Measurements from ENCODE around the gene TYW1B. TPM values are rescaled to one million over a fixed set of nuclear protein-coding genes. Genes with fewer than 3 reads are reported as not detected.
"Not testable (repeated sequence)": the region's sequence is repeated elsewhere in the genome, so short reads cannot be mapped to it uniquely, and the experiment has no call there.

The TYW1B gene
- total RNA-seq, 1 donor from 2014 or later = 5.7 TPM

DNA sequence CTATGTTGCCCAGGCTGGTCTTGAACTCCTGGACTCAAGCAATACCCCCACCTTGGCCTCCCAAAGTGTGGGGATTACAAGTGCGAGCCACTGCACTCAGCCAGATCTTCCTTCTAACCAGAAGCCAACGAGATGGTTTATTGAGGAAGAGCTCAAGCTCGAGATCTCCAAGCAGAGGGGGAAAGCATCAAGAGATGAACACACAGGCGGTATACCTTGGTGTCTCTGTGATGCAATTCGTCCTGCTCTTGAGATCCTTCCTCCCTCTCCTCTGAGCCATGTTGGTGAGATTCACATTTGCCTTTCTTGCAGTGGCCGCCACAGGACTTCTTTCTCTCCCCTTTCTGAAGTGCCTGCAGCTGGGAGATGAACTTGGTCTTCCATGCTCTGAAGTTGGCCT, 21.1 kb downstream of the TYW1B start:
- not testable (repeated sequence) for DNase-seq (ENCODE audit: low spot score, unreplicated experiment); H3K9me3 Mint-ChIP-seq (ENCODE audit: low read depth); H3K27me3 Mint-ChIP-seq; H3K27ac Mint-ChIP-seq; H3K4me3 Mint-ChIP-seq (ENCODE audit: low read depth); H3K4me1 Mint-ChIP-seq (ENCODE audit: low read depth)
- peaks cover 12% of the 10 kb centered on the region for H3K36me3 Mint-ChIP-seq (ENCODE audit: insufficient read depth)

DNA sequence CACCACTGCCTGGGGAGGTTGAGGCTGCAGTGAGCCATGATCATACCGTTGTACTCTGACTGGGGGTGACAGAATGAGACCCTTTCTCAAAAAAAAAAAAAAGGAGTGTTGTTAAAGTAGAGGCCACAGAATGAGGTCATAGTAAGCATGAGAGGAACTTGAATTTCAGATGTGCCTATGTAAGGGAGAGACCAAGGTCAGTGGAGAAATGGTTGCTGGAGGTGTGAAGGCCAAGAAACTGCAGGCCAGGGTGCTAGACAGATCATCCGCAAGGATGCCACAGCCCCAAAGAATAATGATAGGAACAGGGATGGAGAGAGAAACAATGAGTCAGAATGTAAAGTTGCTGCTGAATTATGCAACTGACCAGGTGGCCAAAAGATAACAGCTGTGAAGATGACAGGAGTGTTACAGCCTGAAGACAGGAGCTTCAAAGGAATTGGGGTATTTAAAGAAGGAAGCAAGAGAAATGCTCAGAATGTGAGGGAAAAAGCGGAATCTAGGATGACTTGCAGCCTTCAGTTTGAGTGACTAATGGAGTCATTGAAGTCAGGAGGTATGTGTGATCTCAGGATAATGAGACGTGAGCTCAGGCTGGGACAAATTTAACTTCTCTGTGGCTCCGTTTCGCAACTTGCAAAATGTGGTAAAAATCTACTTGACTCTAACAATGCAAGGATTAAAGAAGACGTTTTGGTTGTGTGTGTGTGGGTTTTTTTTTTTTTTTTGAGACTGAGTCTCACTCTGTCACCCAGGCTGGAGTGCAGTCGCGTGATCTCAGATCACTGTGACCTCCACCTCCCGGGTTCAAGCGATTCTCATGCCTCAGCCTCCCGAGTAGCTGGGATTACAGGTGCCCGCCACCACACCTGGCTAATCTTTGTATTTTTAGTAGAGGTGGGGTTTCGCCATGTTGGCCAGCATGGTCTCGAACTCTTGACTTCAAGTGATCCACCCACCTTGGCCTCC, 22.2 kb downstream of the TYW1B start:
- Mint-ChIP-seq H3K36me3 (ENCODE audit: insufficient read depth) (peaks cover 13% of the 10 kb centered on the region), H3K4me1 (ENCODE audit: low read depth) (no peaks in the 10 kb centered on the region), H3K4me3 (ENCODE audit: low read depth) (no peak overlapping the region), H3K27me3 (no peaks in the 10 kb centered on the region), H3K9me3 (ENCODE audit: low read depth) (no peaks in the 10 kb centered on the region), H3K27ac (no peak overlapping the region)
- no peak for DNase-seq (ENCODE audit: low spot score, unreplicated experiment)
- TF ChIP-seq, protein P1, sequence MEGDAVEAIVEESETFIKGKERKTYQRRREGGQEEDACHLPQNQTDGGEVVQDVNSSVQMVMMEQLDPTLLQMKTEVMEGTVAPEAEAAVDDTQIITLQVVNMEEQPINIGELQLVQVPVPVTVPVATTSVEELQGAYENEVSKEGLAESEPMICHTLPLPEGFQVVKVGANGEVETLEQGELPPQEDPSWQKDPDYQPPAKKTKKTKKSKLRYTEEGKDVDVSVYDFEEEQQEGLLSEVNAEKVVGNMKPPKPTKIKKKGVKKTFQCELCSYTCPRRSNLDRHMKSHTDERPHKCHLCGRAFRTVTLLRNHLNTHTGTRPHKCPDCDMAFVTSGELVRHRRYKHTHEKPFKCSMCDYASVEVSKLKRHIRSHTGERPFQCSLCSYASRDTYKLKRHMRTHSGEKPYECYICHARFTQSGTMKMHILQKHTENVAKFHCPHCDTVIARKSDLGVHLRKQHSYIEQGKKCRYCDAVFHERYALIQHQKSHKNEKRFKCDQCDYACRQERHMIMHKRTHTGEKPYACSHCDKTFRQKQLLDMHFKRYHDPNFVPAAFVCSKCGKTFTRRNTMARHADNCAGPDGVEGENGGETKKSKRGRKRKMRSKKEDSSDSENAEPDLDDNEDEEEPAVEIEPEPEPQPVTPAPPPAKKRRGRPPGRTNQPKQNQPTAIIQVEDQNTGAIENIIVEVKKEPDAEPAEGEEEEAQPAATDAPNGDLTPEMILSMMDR (IDR thresholded peaks at IDR 0.05; ENCODE audit: unreplicated experiment) = no peak

DNA sequence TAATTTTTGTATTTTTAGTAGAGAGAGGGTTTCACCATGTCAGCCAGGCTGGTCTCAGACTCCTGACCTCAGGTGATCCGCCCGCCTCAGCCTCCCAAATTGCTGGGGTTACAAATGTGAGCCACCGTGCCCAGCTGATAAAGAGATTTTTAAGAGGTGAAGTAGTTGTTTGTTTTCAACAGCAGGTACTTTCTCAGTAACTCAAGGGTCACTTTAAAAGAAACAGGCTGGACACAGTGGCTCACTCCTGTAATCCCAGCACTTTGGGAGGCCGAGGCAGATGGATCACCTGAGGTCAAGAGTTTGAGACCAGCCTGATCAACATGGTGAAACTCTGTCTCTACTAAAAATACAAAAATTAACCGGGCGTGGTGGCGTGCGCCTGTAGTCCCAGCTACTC, 24.2 kb downstream of the TYW1B start:
- peaks cover 13% of the 10 kb centered on the region for H3K36me3 Mint-ChIP-seq (ENCODE audit: insufficient read depth)
- not testable (repeated sequence) for DNase-seq (ENCODE audit: low spot score, unreplicated experiment); H3K4me1 Mint-ChIP-seq (ENCODE audit: low read depth); H3K4me3 Mint-ChIP-seq (ENCODE audit: low read depth); H3K27ac Mint-ChIP-seq; H3K9me3 Mint-ChIP-seq (ENCODE audit: low read depth); H3K27me3 Mint-ChIP-seq

DNA sequence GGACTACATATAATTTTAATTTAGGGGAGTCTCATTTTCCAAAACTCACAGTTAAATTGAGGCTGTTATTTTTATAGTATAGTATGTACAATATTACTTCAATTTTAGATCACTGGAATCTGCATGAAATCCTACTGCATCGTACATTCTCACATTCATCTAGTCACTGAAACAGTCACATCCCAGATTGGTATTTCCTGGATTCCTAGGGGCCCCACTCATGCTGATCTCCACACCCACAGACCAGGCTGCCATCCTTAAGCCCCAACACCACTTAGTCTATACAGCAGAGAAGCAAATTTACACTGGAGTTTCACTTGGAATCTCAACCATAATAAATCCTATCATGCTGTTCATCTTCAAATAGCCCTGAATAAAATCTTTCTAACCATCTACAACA, 26.4 kb downstream of the TYW1B start:
- not testable (repeated sequence) for H3K9me3 Mint-ChIP-seq (ENCODE audit: low read depth); DNase-seq (ENCODE audit: low spot score, unreplicated experiment); H3K4me1 Mint-ChIP-seq (ENCODE audit: low read depth); H3K27me3 Mint-ChIP-seq; H3K27ac Mint-ChIP-seq; H3K4me3 Mint-ChIP-seq (ENCODE audit: low read depth)
- peaks cover 20% of the 10 kb centered on the region for H3K36me3 Mint-ChIP-seq (ENCODE audit: insufficient read depth)

DNA sequence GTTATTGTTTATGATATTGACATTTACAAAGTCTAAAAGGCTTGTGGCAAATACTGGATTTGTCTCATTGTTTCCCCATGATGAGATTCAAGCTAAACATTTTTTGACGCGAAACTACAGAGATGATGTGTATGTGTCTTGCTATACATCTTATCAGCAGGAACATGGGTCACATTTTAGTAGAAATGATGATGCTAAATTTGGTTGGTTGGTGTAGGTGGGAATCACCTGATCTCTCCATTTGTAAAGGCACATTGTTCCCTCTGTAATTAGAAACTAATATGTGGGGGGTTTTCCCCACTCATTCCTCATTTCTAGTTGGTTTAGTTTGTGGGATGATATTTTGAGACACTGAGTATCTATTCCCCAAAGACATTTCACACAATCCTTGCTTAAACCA, 32.6 kb downstream of the TYW1B start:
- peaks cover 19% of the 10 kb centered on the region for H3K36me3 Mint-ChIP-seq (ENCODE audit: insufficient read depth)
- H3K27ac Mint-ChIP-seq; H3K27me3 Mint-ChIP-seq; DNase-seq (ENCODE audit: low spot score, unreplicated experiment); H3K4me1 Mint-ChIP-seq (ENCODE audit: low read depth); H3K9me3 Mint-ChIP-seq (ENCODE audit: low read depth); H3K4me3 Mint-ChIP-seq (ENCODE audit: low read depth): not testable (repeated sequence)

DNA sequence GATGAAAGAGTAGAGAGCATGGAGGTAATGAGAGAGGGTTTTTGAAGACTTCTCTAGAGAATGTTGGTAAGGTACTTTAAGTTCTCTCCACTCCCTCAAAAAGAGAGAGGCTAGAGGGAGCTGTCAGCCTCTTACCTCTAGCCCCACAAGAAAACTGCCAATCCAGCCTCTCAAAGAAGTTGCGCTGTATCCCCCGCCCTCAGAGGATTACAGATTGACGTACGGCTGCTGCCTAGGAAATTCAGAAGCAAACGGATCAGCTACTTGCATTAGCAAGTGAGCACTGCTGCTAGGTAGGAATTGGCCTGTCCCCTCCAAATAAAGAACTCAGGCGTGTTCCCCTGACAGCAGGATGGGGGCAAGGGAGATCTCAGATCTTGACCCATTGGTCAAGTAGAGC, 34.2 kb downstream of the TYW1B start:
- peaks cover 2% of the 10 kb centered on the region for H3K9me3 Mint-ChIP-seq (ENCODE audit: low read depth)
- peaks cover 19% of the 10 kb centered on the region for H3K36me3 Mint-ChIP-seq (ENCODE audit: insufficient read depth)
- no peak for DNase-seq (ENCODE audit: low spot score, unreplicated experiment)
- no peak overlapping the region for H3K4me3 Mint-ChIP-seq (ENCODE audit: low read depth)
- H3K4me1 Mint-ChIP-seq (ENCODE audit: low read depth) = no peaks in the 10 kb centered on the region
- TF ChIP-seq, protein P1 (IDR thresholded peaks at IDR 0.05; ENCODE audit: unreplicated experiment) = no peak
- no peaks in the 10 kb centered on the region for H3K27me3 Mint-ChIP-seq
- no peak overlapping the region for H3K27ac Mint-ChIP-seq

DNA sequence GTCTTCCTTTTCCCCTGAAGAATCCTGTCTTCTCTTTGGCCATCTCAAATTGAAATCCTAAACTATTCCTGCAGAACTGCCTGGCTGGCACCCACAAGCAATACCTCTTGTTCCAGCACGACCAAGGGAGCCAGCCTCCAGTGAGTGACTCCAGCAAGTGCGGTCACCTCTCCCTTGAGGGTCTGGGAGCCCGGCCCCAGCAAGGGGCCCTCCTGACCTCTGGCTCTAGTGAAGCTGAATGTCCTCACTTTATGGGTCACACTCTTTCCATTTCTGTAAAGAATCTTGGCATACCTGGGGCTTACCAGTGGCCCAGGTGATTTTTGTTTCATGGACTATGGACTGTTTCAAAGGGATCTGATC, 37.3 kb downstream of the TYW1B start:
- H3K36me3 Mint-ChIP-seq (ENCODE audit: insufficient read depth); H3K27ac Mint-ChIP-seq; H3K4me3 Mint-ChIP-seq (ENCODE audit: low read depth); H3K27me3 Mint-ChIP-seq; DNase-seq (ENCODE audit: low spot score, unreplicated experiment); H3K4me1 Mint-ChIP-seq (ENCODE audit: low read depth); H3K9me3 Mint-ChIP-seq (ENCODE audit: low read depth): not testable (repeated sequence)

DNA sequence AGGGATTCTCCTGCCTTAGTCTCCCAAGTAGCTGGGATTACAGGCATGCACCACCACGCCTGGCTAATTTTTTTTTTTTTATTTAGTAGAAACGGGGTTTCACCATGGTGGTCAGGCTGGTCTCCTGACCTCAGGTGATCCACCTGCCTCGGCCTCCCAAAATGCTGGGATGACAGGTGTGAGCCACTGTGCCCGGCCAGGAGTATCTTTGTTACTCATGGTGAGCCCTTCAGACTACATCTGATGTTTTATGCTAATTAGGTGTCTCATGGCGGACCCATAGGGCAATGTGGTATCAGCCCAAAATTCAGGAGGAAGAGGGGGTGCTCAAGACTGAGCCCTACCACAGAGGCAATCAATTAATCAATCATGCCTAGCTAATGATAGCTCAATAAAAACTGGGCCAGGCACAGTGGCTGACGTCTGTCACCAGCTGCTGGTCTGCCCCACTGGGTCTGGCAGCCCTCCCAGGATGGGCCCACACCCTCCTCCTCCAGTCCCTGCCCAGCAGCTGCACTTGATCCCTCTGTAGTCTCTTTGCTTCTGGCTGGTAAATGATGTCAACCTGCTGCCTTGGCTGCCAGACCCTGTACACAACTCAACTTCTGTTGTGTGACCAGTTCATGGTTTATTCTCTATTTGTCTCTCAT, 37.8 kb downstream of the TYW1B start:
- H3K4me3 Mint-ChIP-seq (ENCODE audit: low read depth); DNase-seq (ENCODE audit: low spot score, unreplicated experiment); H3K4me1 Mint-ChIP-seq (ENCODE audit: low read depth); H3K36me3 Mint-ChIP-seq (ENCODE audit: insufficient read depth); H3K27me3 Mint-ChIP-seq; H3K9me3 Mint-ChIP-seq (ENCODE audit: low read depth); H3K27ac Mint-ChIP-seq: not testable (repeated sequence)
